SK-N-SH treated with all-trans-retinoic acid at 6 μM for 48 hours (cell line): Measurements from ENCODE around the gene UTRN.

Experiments used
- ARNTL ChIP-seq: fragments of 450-650 bp; formaldehyde crosslinking; IDR thresholded peaks from 2 replicates; pipeline ENCODE4 v1.5.0; 2020; ENCODE audit warnings: low read depth, mild to moderate bottlenecking, moderate library complexity, borderline replicate concordance
- CREB5 ChIP-seq: fragments of 250-450 bp; sonication (Bioruptor Pico); IDR thresholded peaks from 2 replicates; pipeline ENCODE4 v1.5.1; 2020; ENCODE audit warnings: low read depth, mild to moderate bottlenecking, moderate library complexity
- ESRRG ChIP-seq: fragments of 250-450 bp; sonication (Bioruptor Pico); IDR thresholded peaks from 2 replicates; pipeline ENCODE4 v1.6.1; 2021; ENCODE audit warnings: mild to moderate bottlenecking
- ISL1 ChIP-seq: fragments of 250-450 bp; sonication (Bioruptor Pico); IDR thresholded peaks from 2 replicates; pipeline ENCODE4 v2.1.2; 2022; ENCODE audit warnings: mild to moderate bottlenecking, moderate library complexity
- PATZ1 ChIP-seq: fragments of 250-450 bp; sonication (Bioruptor Pico); IDR thresholded peaks from 2 replicates; pipeline ENCODE4 v1.8.0; 2020; ENCODE audit warnings: mild to moderate bottlenecking, moderate library complexity, borderline replicate concordance
- PPARA ChIP-seq: fragments of 250-450 bp; sonication (Bioruptor Pico); IDR thresholded peaks from 2 replicates; pipeline ENCODE4 v1.5.0; 2020; ENCODE audit warnings: mild to moderate bottlenecking, borderline replicate concordance
- RARB ChIP-seq: fragments of 250-450 bp; sonication (Bioruptor Pico); IDR thresholded peaks from 2 replicates; pipeline ENCODE4 v1.8.0; 2021; ENCODE audit warnings: mild to moderate bottlenecking, moderate library complexity
- ZFP3 ChIP-seq: fragments of 250-450 bp; sonication (Bioruptor Pico); IDR thresholded peaks from 2 replicates; pipeline ENCODE4 v1.5.0; 2020; ENCODE audit warnings: mild to moderate bottlenecking, moderate library complexity
- ZFP30 ChIP-seq: fragments of 450-650 bp; formaldehyde crosslinking; IDR thresholded peaks from 2 replicates; pipeline ENCODE4 v1.5.0; 2022; ENCODE audit warnings: mild to moderate bottlenecking, moderate library complexity
- ZNF565 ChIP-seq: fragments of 450-650 bp; formaldehyde crosslinking; conservative IDR thresholded peaks from 2 replicates; pipeline ENCODE4 v1.5.0; 2020; ENCODE audit warnings: low read depth, mild to moderate bottlenecking, moderate library complexity
- ZNF8 ChIP-seq: fragments of 450-650 bp; formaldehyde crosslinking; IDR thresholded peaks from 2 replicates; pipeline ENCODE4 v1.5.0; 2020; ENCODE audit warnings: mild to moderate bottlenecking, moderate library complexity

GRCh38 chr6:144289006-144289405, 3.9 kb downstream of the UTRN start:
- no peak for TF ChIP-seq ZFP30 (CRISPR knock-in tag)
- TF ChIP-seq ZNF565 (CRISPR knock-in tag), result no peak
- TF ChIP-seq PPARA (CRISPR knock-in tag), result no peak
- TF ChIP-seq ZFP3 (CRISPR knock-in tag), result no peak
- no peak for TF ChIP-seq PATZ1 (CRISPR knock-in tag)
- TF ChIP-seq CREB5, result no peak
- TF ChIP-seq ESRRG, result no peak
- no peak for TF ChIP-seq ISL1 (CRISPR knock-in tag)
- TF ChIP-seq RARB (CRISPR knock-in tag), result no peak
- no peak for TF ChIP-seq ARNTL
- no peak for TF ChIP-seq ZNF8 (CRISPR knock-in tag)
